Bone marrow (tissue), 2 donors: ENCODE results near the gene LRRC23.
A peak's percentile ranks its signal among the peaks of the same experiment; 100 is the strongest.
"Not testable (repeated sequence)": the region's sequence is repeated elsewhere in the genome, so short reads cannot be mapped to it uniquely, and the experiment has no call there.

Experiments
- DNase-seq, 2 donors: peaks; one replicate each; lab custom pipeline; 2025; lab: John Stamatoyannopoulos, UW

Gene LRRC23

DNA sequence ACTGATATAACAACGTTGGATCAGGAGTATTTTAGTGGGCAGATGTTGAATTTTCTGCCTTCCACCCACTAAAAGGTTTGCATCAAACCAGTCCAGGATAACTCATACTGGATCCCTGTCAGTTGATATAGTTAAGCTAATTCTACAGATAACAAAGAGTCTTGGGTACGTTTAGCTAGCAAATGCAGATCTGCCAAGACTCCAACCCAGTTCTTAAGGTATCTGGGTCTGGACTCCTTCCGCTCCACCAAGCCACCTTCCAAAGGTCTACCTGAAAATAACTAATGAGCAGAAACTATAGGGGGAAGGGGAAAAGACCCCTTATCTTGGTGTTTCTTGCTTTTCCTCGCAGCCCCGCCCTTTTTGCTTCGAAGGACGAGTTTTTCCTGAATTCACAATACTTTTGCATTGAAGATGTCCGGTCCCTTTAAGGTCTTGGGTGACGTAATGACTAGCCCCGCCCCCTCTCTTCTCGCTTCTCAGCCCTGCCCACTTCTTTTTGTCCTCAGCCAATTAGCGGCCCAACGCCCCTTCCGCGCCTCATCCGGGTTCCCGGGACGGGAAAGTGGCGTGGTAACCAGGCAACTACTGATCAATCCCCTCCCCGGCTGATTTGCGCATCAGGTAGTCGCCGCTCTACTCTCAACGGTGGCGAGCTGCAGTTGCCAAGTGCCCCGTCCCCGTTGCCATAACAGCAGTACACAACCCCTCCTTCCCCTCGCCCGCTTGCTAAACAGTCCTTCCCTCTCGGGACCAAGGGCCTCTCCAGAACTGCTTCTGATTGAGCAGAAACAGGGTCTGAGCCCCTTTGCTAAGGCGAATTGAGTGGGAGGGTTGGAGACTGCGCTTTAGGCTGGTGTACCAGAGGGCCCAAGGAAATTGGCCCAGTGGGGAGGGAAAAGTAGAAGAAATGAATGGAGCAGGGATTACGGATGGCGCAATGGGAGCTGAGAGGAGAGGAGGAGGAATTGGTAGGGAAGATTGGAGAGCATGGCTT is at the start of gene LRRC23:
Gene LRRC23 (plus strand): TSS at position 543 of the 997 bp plus-strand sequence. CDS start 812 bp downstream, outside the sequence.
- DNase-seq: peak; percentile 84 to 88

DNA sequence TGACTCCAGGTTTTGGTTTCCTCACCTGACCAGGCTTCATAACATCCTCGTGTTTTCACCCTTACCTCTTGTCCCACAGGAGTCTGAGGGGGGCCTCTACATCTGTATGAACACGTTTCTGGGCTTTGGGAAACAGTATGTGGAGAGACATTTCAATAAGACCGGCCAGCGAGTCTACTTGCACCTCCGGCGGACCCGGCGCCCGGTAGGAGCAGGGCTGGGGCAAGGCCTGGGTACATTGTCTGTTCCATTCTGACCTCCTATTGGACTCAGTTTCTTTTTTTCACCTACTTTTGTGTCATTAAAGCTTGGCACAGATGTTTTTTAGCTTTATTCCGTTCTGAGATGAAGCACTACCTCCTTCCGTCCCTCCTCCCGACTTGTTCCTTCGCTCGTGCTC is 49.3 kb upstream of the LRRC23 start:
- DNase-seq: no peak

DNA sequence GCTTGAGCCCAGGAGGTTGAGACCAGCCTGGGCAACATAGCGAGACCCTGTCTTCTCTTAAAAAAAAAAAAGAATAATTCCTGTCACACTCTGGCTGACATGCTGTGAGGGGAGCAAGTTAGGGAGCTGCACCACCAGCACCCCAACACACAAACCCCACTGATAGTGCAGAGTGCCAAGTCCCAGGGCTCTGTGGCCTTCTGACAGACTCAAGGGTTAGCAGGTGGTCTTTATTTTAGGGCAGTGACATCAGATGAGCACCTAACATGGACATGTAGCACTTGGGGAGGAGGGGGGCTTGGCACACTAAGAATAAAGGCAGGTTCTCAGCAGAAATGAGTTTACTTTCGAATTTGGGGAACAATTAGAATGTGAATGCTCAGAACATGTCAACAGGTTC is 45.8 kb upstream of the LRRC23 start:
- DNase-seq: no peak

GRCh38 chr12:6860116-6860515 is 44.5 kb upstream of the LRRC23 start:
- DNase-seq: no peak

DNA sequence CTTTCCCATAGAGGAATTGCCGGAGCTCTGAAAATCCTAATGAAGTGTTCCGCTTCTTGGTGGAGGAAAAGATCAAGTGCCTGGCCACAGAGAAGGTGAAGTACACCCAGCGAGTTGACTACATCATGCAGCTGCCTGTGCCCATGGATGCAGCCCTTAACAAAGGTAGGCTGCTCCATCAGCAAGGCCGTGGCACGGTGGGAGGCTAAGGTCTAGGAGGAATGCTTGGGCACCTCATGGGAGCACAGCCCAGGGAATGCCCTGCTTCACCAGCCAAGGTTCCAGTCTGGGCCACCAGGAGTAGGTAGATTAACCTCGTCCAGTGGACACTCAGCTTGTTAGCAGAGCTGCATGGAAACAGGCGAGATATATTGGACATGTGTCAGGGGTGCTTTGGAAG is 43.7 kb upstream of the LRRC23 start:
- no peak for DNase-seq

- DNase-seq: no peak
Measured at GRCh38 chr12:6861391-6861790, 43.2 kb upstream of the LRRC23 start.

DNA sequence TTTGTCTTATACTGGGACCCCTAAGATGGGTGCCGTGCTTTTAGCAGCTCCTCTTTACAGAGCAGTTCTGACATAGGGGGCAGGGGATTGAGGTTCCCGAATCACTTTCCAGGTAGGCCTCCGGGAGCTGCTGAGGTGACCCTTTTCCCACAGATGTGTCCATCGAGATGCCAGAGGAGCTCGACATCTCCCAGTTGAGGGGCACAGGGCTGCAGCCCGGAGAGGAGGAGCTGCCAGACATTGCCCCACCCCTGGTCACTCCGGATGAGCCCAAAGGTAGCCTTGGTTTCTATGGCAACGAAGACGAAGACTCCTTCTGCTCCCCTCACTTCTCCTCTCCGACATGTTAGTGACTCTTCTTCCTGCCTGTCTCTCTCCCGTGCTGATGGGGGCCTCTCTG is 41.6 kb upstream of the LRRC23 start:
- no peak for DNase-seq

DNA sequence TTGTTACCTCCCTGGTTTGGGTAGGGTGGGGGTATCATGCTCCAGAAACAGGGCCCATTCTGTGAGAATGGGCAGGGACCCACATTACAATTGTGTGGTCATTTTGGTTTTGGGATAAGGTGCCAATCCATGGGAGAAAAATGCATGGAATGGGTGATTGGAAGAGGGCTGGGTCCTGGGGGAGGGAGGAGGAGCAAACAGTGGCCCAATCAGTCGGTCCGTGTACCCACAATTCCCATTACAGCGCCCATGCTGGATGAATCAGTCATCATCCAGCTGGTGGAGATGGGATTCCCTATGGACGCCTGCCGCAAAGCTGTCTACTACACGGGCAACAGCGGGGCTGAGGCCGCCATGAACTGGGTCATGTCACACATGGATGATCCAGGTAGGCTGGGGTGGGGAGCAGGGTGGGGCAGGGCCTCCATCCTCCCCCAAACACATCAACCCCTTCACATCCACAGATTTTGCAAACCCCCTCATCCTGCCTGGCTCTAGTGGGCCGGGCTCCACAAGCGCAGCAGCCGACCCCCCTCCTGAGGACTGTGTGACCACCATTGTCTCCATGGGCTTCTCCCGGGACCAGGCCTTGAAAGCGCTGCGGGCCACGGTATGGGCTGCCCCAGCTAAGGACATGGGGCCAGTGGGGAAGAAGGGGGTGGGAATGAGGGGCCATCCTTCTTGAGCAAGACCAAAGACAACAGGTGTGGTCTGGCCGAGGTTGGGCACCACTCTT is 40.9 kb upstream of the LRRC23 start:
- no peak for DNase-seq

DNA sequence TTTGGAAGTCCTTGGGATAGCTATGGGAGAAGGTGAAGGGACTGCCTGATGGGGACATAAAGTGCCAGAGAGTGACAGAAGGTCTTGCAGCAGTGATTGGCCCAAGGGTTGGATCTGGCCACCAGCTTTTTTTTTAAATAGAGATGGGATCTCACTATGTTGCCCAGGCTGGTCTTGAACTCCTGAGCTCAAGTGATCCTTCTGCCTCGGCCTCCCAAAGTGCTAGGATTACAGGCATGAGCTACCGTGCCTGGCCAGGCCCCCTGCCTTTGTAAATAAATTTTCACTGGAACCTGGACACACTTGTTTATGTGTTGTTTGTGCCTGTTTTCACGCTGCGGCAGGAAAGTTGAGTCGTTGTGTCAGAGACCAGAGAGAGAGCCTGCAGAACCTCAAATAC is 39.3 kb upstream of the LRRC23 start:
- not testable (repeated sequence) for DNase-seq

DNA sequence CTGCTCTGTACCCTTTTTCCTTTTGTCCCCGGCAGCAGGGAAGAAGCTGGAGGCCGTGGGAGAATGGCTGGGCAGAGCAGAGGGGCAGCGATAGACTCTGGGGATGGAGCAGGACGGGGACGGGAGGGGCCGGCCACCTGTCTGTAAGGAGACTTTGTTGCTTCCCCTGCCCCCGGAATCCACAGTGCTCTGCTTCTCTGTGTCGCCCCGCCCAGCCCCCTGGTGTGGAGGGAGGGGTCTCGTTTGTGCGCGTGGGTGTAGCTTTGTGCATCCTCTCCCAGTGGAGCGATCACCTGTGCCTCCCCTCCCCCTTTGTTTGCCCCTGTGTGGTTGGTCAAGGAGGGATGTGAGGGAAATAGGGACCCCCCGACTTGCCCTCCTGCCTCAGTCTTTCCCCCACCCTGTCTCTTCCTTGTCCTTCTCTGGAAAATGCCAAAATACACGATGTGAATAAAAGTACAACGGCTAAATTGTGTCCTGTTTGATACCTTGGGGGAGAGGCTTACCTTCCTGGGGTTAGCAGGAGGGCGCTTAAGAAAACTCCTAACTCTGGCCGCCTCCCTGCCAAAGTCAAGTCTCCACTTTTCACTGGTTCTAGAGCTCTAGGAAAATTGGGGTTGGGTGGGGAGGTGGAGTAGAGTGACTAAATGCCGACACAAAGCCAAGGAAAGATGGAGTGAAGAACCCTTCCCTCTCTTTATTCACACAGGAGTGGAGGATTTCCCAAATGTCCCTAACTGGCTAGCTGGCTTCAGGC is 38.3 kb upstream of the LRRC23 start:
- DNase-seq: no peak

- DNase-seq: peak in 1 of 2 donors; percentile 80
Measured at GRCh38 chr12:6866920-6867412, 37.7 kb upstream of the LRRC23 start.

DNA sequence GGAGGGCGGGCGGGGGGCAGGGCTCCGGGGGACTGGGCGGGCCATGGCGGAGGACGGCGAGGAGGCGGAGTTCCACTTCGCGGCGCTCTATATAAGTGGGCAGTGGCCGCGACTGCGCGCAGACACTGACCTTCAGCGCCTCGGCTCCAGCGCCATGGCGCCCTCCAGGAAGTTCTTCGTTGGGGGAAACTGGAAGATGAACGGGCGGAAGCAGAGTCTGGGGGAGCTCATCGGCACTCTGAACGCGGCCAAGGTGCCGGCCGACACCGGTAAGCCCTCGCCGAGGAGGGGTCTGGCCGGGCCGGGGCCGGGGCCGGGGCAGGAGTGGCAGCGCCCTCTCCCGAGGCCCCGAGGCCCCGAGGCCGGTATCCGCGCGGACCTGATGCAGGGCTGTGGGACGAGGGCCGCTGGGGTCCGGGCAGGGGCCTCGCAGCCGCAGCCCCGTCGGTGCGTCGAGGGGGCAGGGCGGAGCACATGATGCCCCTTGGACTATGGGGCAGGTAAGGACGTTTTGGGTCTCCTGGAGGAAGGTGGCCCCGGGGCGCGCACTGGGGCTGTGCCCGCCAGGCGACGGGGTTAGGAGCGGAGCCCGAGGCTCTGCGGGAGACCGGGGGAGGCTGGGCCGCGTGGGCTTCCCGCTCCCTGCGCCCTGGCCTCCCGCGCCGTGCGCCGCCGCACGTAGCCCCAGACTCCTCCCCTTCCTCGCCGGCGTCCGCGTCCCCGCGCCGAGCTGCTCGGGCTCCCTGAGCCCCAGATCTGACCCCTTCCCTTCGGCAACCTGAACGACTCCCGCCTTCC is 37.0 kb upstream of the LRRC23 start, which contains the start of gene TPI1:
Gene TPI1 (plus strand): TSS at position 119 of the 798 bp plus-strand sequence. CDS start 36 bp downstream, at position 155.
- DNase-seq: peak; percentile 52 to 77

DNA sequence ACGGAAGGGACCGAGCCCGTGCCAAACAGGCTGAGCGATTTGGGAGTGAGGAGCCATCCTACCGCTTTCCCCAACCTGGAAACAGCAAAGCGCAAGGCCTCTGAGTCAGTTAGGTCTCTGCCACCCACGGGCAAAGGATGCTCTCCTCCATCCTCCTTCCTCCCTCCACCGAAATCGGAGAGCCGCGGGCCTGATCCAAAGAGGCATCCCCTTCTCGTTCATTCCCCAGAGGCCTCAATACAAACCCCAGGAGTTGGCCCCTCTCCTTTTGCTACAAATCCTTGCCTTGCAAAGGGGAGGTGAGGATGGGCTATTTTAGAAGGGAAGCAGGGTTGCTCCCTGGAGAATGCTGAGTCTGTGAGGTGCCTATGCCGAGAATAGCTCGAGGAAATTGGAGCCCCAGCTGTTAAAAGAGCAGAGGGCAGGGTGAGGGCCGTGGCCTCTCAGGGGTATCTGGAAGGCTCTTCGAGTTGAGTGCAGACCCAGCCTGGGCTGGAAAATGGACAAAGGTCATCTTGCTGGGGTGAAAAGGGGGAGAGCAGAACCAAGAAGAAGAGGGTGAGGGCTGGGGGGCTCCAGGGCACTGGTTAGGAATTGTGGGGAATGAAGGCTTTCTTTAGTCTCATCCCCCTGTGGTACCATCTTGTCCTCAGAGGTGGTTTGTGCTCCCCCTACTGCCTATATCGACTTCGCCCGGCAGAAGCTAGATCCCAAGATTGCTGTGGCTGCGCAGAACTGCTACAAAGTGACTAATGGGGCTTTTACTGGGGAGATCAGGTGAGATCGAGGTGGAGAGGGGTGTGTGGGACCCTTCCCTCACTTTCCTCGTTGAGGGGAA is 36.2 kb upstream of the LRRC23 start:
- DNase-seq: no peak

DNA sequence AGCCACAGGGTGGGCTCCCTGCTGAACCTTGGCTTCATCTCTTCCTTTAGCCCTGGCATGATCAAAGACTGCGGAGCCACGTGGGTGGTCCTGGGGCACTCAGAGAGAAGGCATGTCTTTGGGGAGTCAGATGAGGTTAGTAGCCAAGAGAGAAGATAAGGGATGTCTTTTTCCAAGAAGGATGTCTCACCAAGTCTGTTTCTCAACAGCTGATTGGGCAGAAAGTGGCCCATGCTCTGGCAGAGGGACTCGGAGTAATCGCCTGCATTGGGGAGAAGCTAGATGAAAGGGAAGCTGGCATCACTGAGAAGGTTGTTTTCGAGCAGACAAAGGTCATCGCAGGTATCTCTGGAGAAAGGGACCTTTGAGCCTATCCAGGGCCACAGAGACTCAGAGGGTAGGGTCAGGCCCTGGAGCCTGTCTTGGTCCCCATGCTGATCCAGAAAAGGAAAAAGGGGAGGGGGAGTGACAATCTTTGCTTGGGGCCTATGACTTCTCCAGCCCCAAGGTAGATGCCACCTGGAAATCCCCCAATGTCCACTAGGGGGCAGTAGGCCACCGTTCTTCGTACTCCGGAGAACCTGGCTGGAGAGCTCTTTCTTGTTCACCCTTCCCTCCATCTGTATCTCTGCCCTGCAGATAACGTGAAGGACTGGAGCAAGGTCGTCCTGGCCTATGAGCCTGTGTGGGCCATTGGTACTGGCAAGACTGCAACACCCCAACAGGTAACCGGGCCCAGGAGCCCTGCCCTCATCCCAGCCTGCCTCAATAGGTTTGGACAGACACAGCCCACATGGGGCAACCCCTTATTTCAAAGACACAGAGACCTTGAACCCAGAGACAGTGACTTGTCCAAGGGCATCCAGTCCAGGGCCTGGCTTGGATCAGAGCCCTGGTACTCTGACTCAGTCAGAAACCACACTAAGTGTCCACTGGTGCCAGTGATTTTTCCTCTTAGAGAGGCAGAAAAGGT is 35.3 kb upstream of the LRRC23 start:
- peak; percentile 45 to 77 for DNase-seq

- DNase-seq: not testable (repeated sequence)
Measured at GRCh38 chr12:6870304-6870703, 34.3 kb upstream of the LRRC23 start.

- no peak for DNase-seq
Measured at GRCh38 chr12:6871052-6871957, 33.3 kb upstream of the LRRC23 start.
